Astrocyte of the spinal cord (primary cell): Measurements from ENCODE around the gene SH3RF3.

Source experiments
- DNase-seq: peaks from one replicate; pipeline ENCODE4 v3.0.0; 2011; ENCODE audit warnings: low read depth, low spot score
- H3K4me3 ChIP-seq: 2 replicates; pipeline ENCODE4 v1.5.1; 2011; ENCODE audit warnings: low read depth, mild to moderate bottlenecking, low read length, moderate library complexity
- in situ Hi-C: cut with HindIII; loops from 2 replicates; pipeline ENCODE4 v1.10.0; 2017; ENCODE audit warnings: low sequenced_read_pairs
- TF ChIP-seq, protein P1 (sequence below): IDR thresholded peaks from 2 replicates; pipeline ENCODE4 v1.5.1; 2012; ENCODE audit warnings: low read depth, mild to moderate bottlenecking, low read length, inconsistent platforms

Gene SH3RF3

DNA sequence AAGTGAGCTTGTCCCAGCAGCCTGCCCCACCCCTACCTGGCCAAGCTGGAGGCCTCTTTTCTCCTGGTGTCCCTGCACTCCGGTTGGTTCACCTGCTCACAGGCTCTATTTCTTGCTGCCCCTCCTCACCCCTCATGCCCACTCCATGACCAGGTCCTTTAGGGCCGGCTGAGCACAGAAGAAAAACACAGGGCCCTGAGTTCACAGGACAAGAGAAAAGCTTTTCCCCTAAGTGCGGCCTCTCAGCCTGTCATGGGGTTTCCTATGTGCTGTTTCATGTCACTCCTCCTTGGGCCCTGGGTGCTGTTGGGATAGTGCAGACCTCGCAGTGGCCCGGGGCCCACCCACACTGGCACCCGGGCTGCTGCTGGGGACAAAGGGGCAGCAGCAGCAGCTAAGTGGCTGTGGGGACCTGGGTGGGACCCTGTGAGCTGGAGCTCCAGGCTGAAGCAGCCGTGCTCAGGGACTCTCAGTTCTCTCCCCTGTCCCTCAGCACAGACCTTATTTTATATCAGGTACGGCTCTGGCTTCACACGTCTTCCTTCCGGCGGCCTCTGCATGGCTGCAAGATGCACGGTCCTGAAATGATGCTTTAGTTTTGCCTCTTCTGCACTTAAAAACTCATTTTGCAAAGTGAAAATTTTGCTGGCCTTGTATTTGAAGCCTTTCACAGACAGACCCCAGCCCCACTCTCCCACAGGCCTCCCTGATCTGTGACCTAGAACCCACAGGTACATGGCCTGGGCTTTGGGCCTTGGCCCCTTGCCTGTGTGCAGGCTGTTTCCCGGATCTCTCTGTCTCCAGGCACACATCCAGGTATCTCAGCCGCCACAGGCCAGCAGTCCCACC lies 71.8 kb downstream of the SH3RF3 start:
- in situ Hi-C loops: no loop called here
- TF ChIP-seq, protein P1, sequence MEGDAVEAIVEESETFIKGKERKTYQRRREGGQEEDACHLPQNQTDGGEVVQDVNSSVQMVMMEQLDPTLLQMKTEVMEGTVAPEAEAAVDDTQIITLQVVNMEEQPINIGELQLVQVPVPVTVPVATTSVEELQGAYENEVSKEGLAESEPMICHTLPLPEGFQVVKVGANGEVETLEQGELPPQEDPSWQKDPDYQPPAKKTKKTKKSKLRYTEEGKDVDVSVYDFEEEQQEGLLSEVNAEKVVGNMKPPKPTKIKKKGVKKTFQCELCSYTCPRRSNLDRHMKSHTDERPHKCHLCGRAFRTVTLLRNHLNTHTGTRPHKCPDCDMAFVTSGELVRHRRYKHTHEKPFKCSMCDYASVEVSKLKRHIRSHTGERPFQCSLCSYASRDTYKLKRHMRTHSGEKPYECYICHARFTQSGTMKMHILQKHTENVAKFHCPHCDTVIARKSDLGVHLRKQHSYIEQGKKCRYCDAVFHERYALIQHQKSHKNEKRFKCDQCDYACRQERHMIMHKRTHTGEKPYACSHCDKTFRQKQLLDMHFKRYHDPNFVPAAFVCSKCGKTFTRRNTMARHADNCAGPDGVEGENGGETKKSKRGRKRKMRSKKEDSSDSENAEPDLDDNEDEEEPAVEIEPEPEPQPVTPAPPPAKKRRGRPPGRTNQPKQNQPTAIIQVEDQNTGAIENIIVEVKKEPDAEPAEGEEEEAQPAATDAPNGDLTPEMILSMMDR: no peak
- no peak overlapping the region for H3K4me3 ChIP-seq
- no peak for DNase-seq

DNA sequence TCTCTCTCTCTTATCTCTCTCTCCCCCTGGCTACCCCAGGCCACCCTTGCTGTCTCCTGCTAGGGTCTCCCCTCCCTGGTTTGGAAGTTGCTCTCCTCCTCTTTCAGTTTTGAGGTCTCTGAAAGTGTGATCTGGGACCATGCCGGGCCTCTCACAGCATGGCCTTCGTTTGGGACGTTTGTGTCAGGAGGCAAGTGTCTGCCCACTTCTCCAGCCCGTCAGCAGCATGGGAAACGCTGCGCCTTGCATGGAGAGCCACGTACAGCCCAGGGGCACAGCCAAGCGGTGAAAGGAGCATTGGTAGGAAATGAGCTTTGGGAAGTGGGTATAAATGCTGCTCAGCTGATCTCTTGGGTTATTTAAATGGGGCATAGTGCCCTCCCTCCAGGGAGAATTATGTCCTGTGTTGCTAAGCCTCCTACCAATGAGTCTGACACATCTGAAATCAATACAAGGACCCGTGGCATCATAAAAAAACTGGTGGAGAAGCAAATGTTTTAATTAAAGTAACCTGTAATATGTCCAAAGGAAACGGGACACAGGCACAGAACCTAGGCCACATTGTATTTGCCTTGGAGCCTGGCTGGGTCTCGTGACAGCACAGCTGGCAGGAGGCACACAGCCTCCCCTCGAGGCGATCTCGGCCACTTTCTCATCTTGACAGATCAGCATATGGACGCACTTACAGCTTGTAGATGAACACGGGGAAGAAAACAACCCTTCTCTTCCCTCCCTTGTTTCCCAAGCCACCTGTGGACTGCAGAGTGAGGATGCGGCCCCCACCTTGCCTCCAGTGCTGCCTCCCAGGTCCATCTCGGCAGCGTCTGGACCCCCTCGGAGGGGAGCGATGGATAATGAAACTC lies 72.7 kb downstream of the SH3RF3 start:
- in situ Hi-C loops: no loop called here
- H3K4me3 ChIP-seq: no peak overlapping the region
- TF ChIP-seq, protein P1: no peak
- no peak for DNase-seq

DNA sequence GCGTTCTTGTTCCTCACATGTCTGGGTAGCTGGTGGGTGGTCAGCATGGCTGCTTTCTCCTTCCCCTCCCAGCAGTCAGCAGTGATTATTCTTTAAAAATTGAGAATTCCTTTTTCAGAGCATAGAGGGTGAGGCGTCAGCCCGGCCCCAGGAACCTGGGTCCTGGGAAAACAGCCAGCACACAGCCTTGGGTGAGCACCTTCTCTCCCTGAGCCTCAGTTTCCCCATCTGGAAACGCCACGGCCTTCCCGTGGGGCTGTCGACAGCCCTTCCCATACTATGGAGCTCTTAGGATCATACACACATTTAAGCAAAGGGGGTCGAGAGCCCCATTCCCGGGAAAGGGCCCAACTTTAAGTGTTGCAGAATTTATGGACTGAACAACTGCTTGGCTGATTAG lies 73.5 kb downstream of the SH3RF3 start:
- no peak for DNase-seq
- TF ChIP-seq, protein P1: no peak
- in situ Hi-C loops: no loop called here
- H3K4me3 ChIP-seq: no peak overlapping the region

GRCh38 chr2:109203246-109204011 lies 74.4 kb downstream of the SH3RF3 start:
- no peak for DNase-seq
- no peak overlapping the region for H3K4me3 ChIP-seq
- in situ Hi-C loops: no loop called here
- TF ChIP-seq, protein P1: no peak

DNA sequence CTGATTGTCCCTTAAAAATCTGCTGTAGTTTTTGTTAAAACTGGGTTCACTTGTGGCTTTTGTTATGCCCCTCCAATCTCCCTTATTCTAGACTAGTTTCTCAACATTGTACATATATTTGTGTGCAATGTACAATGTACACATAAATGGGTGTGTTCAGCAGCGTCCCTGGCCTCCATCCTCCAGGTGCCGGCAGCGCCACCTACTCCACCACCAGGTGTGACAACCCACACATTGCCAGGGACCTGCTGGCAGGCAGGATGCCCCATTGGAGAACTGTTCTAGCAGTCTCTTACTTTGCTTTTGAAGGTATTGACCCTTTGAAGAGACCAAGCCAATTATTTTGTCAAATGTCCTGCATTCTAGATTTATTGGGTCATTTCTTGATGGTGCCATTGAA lies 75.4 kb downstream of the SH3RF3 start:
- H3K4me3 ChIP-seq: no peak overlapping the region
- in situ Hi-C loops: no loop called here
- DNase-seq: no peak

More for the DNA sequence above, 75.4 kb downstream of the SH3RF3 start:
- TF ChIP-seq, protein P1: no peak
